GM11168 (cell line): ENCODE data around the gene RAB44.
"Not testable (repeated sequence)": the region's sequence is repeated elsewhere in the genome, so short reads cannot be mapped to it uniquely, and the experiment has no call there.

ENCODE experiments used
- in situ Hi-C: fragments of 300-500 bp; cut with MboI; formaldehyde crosslinking; loops from one replicate; pipeline ENCODE4 v1.12.0; 2022; ENCODE audit warnings: low sequenced_read_pairs; ENCODE audit not compliant: unreplicated experiment

Gene RAB44

GRCh38 chr6:36697481-36697903, at the start of gene RAB44:
TSS of gene RAB44 (plus strand) at chr6:36697826. CDS start at chr6:36704236, 6,410 bp downstream.
- in situ Hi-C loops: no loop called here

GRCh38 chr6:36649086-36649485, 48.5 kb upstream of the RAB44 start:
- in situ Hi-C loops: no loop called here

GRCh38 chr6:36649701-36650484, 47.7 kb upstream of the RAB44 start:
- in situ Hi-C loops: no loop called here

GRCh38 chr6:36650848-36651478, 46.7 kb upstream of the RAB44 start:
- in situ Hi-C loops: no loop called here

- in situ Hi-C loops: no loop called here
These were observed 45.8 kb upstream of the RAB44 start for GRCh38 chr6:36651659-36652379.

GRCh38 chr6:36654469-36654868, 43.2 kb upstream of the RAB44 start:
- in situ Hi-C loops: not testable (repeated sequence)

- in situ Hi-C loops: no loop called here
These were observed 42.4 kb upstream of the RAB44 start for GRCh38 chr6:36655085-36655724.

GRCh38 chr6:36656441-36656840, 41.2 kb upstream of the RAB44 start:
- in situ Hi-C loops: no loop called here

GRCh38 chr6:36657271-36657670, 40.4 kb upstream of the RAB44 start:
- in situ Hi-C loops: no loop called here

GRCh38 chr6:36657942-36658544, 39.6 kb upstream of the RAB44 start:
- in situ Hi-C loops: no loop called here

- in situ Hi-C loops: no loop called here
These were observed 38.4 kb upstream of the RAB44 start for GRCh38 chr6:36659271-36659670.

- in situ Hi-C loops: no loop called here
These were observed 36.7 kb upstream of the RAB44 start for GRCh38 chr6:36660771-36661471.

- in situ Hi-C loops: no loop called here
These were observed 35.2 kb upstream of the RAB44 start for GRCh38 chr6:36662380-36662779.

GRCh38 chr6:36662827-36663256, 34.8 kb upstream of the RAB44 start:
- in situ Hi-C loops: no loop called here

- in situ Hi-C loops: no loop called here
These were observed 33.9 kb upstream of the RAB44 start for GRCh38 chr6:36663504-36664446.

- in situ Hi-C loops: no loop called here
These were observed 32.4 kb upstream of the RAB44 start for GRCh38 chr6:36665180-36665579.

GRCh38 chr6:36666287-36666686, 31.3 kb upstream of the RAB44 start:
- in situ Hi-C loops: no loop called here

GRCh38 chr6:36666826-36667591, 30.6 kb upstream of the RAB44 start:
- in situ Hi-C loops: no loop called here
